GM12878 (cell line): Measurements from ENCODE around the gene IRX4. TPM values are rescaled to one million over a fixed set of nuclear protein-coding genes. Genes with fewer than 3 reads are reported as not detected.

Experiments used
- BACH1 ChIP-seq: fragments of 450-650 bp; IDR thresholded peaks from 2 replicates; pipeline ENCODE4 v1.6.1; 2017; ENCODE audit warnings: mild to moderate bottlenecking, borderline replicate concordance
- CBFB ChIP-seq: IDR thresholded peaks from 2 replicates; pipeline ENCODE4 v1.6.1; 2016; ENCODE audit warnings: antibody characterized with exemption, low read depth
- CBX5 ChIP-seq: sonication (generic); IDR thresholded peaks from 2 replicates; pipeline ENCODE4 v1.6.1; 2016; ENCODE audit warnings: low read depth, moderate library complexity, mild to moderate bottlenecking, inconsistent platforms
- CHD2 ChIP-seq: IDR thresholded peaks from 2 replicates; pipeline ENCODE4 v1.6.1; 2011; ENCODE audit warnings: low read depth, low read length, improper control_type of control experiment, borderline replicate concordance
- DPF2 ChIP-seq: fragments of 450-650 bp; IDR thresholded peaks from 2 replicates; pipeline ENCODE4 v1.6.1; 2017; ENCODE audit warnings: mild to moderate bottlenecking
- ESRRA ChIP-seq: IDR thresholded peaks from 2 replicates; pipeline ENCODE4 v1.6.1; 2012; ENCODE audit warnings: mild to moderate bottlenecking, low read length, improper control_type of control experiment
- ETV6 ChIP-seq, 2 experiments: fragments of 450-650 bp in 1 of 2; IDR thresholded peaks in 1 of 2; conservative IDR thresholded peaks in 1 of 2; 2 replicates each; pipeline ENCODE4 v1.6.1; 2014; ENCODE audit warnings: antibody characterized with exemption in 1 of 2, borderline replicate concordance in 1 of 2, low read depth in 1 of 2, mild to moderate bottlenecking in 1 of 2, moderate library complexity in 1 of 2
- GATAD2B ChIP-seq: fragments of 450-650 bp; conservative IDR thresholded peaks from 2 replicates; pipeline ENCODE4 v1.6.1; 2017; ENCODE audit warnings: low read depth, mild to moderate bottlenecking, moderate library complexity
- HDGF ChIP-seq: fragments of 450-650 bp; IDR thresholded peaks from 2 replicates; pipeline ENCODE4 v1.6.1; 2016; ENCODE audit warnings: antibody characterized with exemption
- MTA3 ChIP-seq: IDR thresholded peaks from 2 replicates; pipeline ENCODE4 v1.6.1; 2012; ENCODE audit warnings: low read length, inconsistent platforms, borderline replicate concordance
- NRF1 ChIP-seq: conservative IDR thresholded peaks from 2 replicates; pipeline ENCODE4 v1.6.1; 2011; ENCODE audit warnings: mild to moderate bottlenecking, low read depth, low read length, improper control_type of control experiment
- SIX5 ChIP-seq: IDR thresholded peaks from 2 replicates; pipeline ENCODE4 v1.6.1; 2011; ENCODE audit warnings: mild to moderate bottlenecking, low read depth, low read length, moderate library complexity; ENCODE audit not compliant: severe bottlenecking
- SUPT20H ChIP-seq: IDR thresholded peaks from 2 replicates; pipeline ENCODE4 v1.6.1; 2011; ENCODE audit warnings: low read depth, mild to moderate bottlenecking, low read length, moderate library complexity, borderline replicate concordance; ENCODE audit not compliant: control insufficient read depth
- TCF3 ChIP-seq: IDR thresholded peaks from 2 replicates; pipeline ENCODE4 v1.6.1; 2012; ENCODE audit warnings: low read depth, mild to moderate bottlenecking, low read length, borderline replicate concordance; ENCODE audit not compliant: insufficient read depth
- YY1 ChIP-seq: IDR thresholded peaks from 2 replicates; pipeline ENCODE4 v1.6.1; 2011; ENCODE audit warnings: low read depth, mild to moderate bottlenecking, low read length
- ZZZ3 ChIP-seq: IDR thresholded peaks from 2 replicates; pipeline ENCODE4 v1.6.1; 2011; ENCODE audit warnings: low read depth; ENCODE audit not compliant: control insufficient read depth, insufficient read length
- polyA plus RNA-seq, 11 experiments: library from polyadenylated mRNA; depleted of rRNA in 4 of 11; unstranded in 6 of 11; stranded (reverse) in 5 of 11; fragments of >200 nt; fragmentation: Nextera tagmentation in 4 of 11; fragmentation: Illumina TruSeq in 1 of 11; extraction: Ambion mirVana in 4 of 11; extraction: Trizol in 1 of 11; gene quantifications; 1 replicate in 1 of 11; 2 replicates in 10 of 11; pipeline versions ENCODE4 v1.2.1 to v1.2.3, GENCODE V29; 2011 to 2016; ENCODE audit warnings: inconsistent platforms in 2 of 11, missing spikeins in 2 of 11, low read depth in 1 of 11
- total RNA-seq, 4 experiments: library from RNA; depleted of rRNA in 3 of 4; stranded (reverse); fragments of >200 nt in 3 of 4; fragmentation: Illumina TruSeq in 1 of 4; extraction: Trizol in 1 of 4; gene quantifications; 2 replicates each; pipeline versions ENCODE4 v1.2.1 to v1.2.3, GENCODE V29; 2013 to 2021
- TF ChIP-seq, protein P1 (sequence below): fragments of 450-650 bp; IDR thresholded peaks from 2 replicates; pipeline ENCODE4 v1.6.1; 2018; ENCODE audit warnings: mild to moderate bottlenecking, low read depth, moderate library complexity; ENCODE audit not compliant: partially characterized antibody
- TF ChIP-seq, protein P2 (sequence below): fragments of 450-650 bp; conservative IDR thresholded peaks from 2 replicates; pipeline ENCODE4 v1.6.1; 2017; ENCODE audit warnings: mild to moderate bottlenecking, moderate library complexity

Gene IRX4
- total and polyA plus RNA-seq, 10 of the 15 experiments (the other 5 are each of a cell fraction or from before 2014, with no cell fraction given) = not detected

DNA sequence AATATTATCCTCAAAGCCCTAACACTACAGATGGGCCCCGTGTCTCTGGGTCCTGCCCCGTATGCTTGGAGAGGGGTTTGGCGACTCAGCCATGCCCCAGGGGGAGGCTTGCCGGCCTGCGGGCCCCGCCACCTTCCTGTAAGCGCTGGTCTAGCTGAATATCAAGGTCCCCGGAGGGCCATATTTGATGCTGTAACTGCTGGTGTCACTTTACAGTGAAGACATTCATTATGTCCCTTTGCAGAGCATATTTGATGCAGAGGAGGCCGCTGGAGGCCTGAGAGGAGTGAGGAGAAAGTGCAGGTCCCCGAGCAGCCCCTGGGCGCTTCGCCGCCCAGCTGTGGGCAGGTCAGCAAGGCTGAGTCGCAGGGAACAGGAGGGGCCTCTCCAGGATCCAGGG is 16.8 kb downstream of the IRX4 start (continued):
- TF ChIP-seq, protein P1, sequence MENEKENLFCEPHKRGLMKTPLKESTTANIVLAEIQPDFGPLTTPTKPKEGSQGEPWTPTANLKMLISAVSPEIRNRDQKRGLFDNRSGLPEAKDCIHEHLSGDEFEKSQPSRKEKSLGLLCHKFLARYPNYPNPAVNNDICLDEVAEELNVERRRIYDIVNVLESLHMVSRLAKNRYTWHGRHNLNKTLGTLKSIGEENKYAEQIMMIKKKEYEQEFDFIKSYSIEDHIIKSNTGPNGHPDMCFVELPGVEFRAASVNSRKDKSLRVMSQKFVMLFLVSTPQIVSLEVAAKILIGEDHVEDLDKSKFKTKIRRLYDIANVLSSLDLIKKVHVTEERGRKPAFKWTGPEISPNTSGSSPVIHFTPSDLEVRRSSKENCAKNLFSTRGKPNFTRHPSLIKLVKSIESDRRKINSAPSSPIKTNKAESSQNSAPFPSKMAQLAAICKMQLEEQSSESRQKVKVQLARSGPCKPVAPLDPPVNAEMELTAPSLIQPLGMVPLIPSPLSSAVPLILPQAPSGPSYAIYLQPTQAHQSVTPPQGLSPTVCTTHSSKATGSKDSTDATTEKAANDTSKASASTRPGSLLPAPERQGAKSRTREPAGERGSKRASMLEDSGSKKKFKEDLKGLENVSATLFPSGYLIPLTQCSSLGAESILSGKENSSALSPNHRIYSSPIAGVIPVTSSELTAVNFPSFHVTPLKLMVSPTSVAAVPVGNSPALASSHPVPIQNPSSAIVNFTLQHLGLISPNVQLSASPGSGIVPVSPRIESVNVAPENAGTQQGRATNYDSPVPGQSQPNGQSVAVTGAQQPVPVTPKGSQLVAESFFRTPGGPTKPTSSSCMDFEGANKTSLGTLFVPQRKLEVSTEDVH = no peak
- TF ChIP-seq CHD2 (no peak), MTA3 (no peak), ETV6 (conservative IDR thresholded peaks at IDR 0.05 in 1 of 2, IDR thresholded peaks at IDR 0.05 in 1 of 2; ENCODE audit: borderline replicate concordance in 1 of 2, low read depth in 1 of 2) (no peak), ZZZ3 (no peak), CBFB (no peak), SIX5 (no peak), HDGF (no peak), NRF1 (no peak), YY1 (no peak), GATAD2B (no peak), BACH1 (no peak), TCF3 (no peak), DPF2 (no peak), ESRRA (no peak), SUPT20H (no peak), CBX5 (no peak)
- TF ChIP-seq, protein P2, sequence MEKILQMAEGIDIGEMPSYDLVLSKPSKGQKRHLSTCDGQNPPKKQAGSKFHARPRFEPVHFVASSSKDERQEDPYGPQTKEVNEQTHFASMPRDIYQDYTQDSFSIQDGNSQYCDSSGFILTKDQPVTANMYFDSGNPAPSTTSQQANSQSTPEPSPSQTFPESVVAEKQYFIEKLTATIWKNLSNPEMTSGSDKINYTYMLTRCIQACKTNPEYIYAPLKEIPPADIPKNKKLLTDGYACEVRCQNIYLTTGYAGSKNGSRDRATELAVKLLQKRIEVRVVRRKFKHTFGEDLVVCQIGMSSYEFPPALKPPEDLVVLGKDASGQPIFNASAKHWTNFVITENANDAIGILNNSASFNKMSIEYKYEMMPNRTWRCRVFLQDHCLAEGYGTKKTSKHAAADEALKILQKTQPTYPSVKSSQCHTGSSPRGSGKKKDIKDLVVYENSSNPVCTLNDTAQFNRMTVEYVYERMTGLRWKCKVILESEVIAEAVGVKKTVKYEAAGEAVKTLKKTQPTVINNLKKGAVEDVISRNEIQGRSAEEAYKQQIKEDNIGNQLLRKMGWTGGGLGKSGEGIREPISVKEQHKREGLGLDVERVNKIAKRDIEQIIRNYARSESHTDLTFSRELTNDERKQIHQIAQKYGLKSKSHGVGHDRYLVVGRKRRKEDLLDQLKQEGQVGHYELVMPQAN = no peak
- TF ChIP-seq, all 136 proteins: peak for 0
